ENCODE measurements around the gene PAIP2B. TPM values are rescaled to one million over a fixed set of nuclear protein-coding genes. Genes with fewer than 3 reads are reported as not detected.
"Not testable (repeated sequence)": the region's sequence is repeated elsewhere in the genome, so short reads cannot be mapped to it uniquely, and the experiment has no call there.

The PAIP2B gene
- total RNA-seq, 2 experiments from 2014 or later, result 2.3 to 3.0 TPM

GRCh38 chr2:71183306-71184115 is 43.4 kb downstream of the PAIP2B start:
- ATAC-seq; H3K9me3 Mint-ChIP-seq (ENCODE audit: low read depth); H3K36me3 Mint-ChIP-seq (ENCODE audit: low read depth); DNase-seq; intact Hi-C loops (cut with DNase I, micrococcal nuclease); H3K27me3 Mint-ChIP-seq; POLR2A ChIA-PET; H3K4me3 Mint-ChIP-seq; H3K4me1 Mint-ChIP-seq: not testable (repeated sequence)
- peak overlapping the region; percentile 6 for H3K27ac Mint-ChIP-seq
- CTCF ChIA-PET, result interaction anchor here (0.6 to 0.7 kb wide), 2 partner anchors 26 to 504 kb away, joined by 3 read pairs; no protein-coding TSS in a partner anchor

GRCh38 chr2:71181316-71181715 is 45.6 kb downstream of the PAIP2B start:
- peaks cover 7% of the 10 kb centered on the region for H3K4me1 Mint-ChIP-seq
- H3K27me3 Mint-ChIP-seq, result no peaks in the 10 kb centered on the region
- DNase-seq (no peak), ATAC-seq (no peak)
- H3K36me3 Mint-ChIP-seq (ENCODE audit: low read depth), result no peaks in the 10 kb centered on the region
- no peaks in the 10 kb centered on the region for H3K9me3 Mint-ChIP-seq (ENCODE audit: low read depth)
- ChIA-PET POLR2A (no interaction called here), CTCF (no interaction called here)
- no peak overlapping the region for H3K4me3 Mint-ChIP-seq
- intact Hi-C loops (cut with DNase I, micrococcal nuclease), result no loop called here
- no peak overlapping the region for H3K27ac Mint-ChIP-seq

GRCh38 chr2:71178836-71179235 is 48.1 kb downstream of the PAIP2B start:
- H3K27me3 Mint-ChIP-seq; H3K9me3 Mint-ChIP-seq (ENCODE audit: low read depth); CTCF ChIA-PET; H3K27ac Mint-ChIP-seq; H3K4me3 Mint-ChIP-seq; DNase-seq; H3K36me3 Mint-ChIP-seq (ENCODE audit: low read depth); POLR2A ChIA-PET; intact Hi-C loops (cut with DNase I, micrococcal nuclease): not testable (repeated sequence)
- ATAC-seq, result peak; percentile 26
- H3K4me1 Mint-ChIP-seq, result peaks cover 12% of the 10 kb centered on the region

GRCh38 chr2:71174207-71174606 is 52.7 kb downstream of the PAIP2B start:
- DNase-seq (no peak), ATAC-seq (no peak)
- no peaks in the 10 kb centered on the region for H3K9me3 Mint-ChIP-seq (ENCODE audit: low read depth)
- no peaks in the 10 kb centered on the region for H3K27me3 Mint-ChIP-seq
- intact Hi-C loops (cut with DNase I, micrococcal nuclease), result no loop called here
- H3K27ac Mint-ChIP-seq, result no peak overlapping the region
- H3K4me1 Mint-ChIP-seq, result peaks cover 8% of the 10 kb centered on the region
- ChIA-PET POLR2A (no interaction called here), CTCF (interaction anchor here (0.6 kb wide), 1 partner anchor 230 kb away, joined by 3 read pairs; no protein-coding TSS in a partner anchor)
- no peaks in the 10 kb centered on the region for H3K36me3 Mint-ChIP-seq (ENCODE audit: low read depth)
- no peak overlapping the region for H3K4me3 Mint-ChIP-seq

- DNase-seq (no peak), ATAC-seq (no peak)
- POLR2A ChIA-PET, result no interaction called here
- no peaks in the 10 kb centered on the region for H3K9me3 Mint-ChIP-seq (ENCODE audit: low read depth)
- H3K4me3 Mint-ChIP-seq, result no peak overlapping the region
- no peaks in the 10 kb centered on the region for H3K36me3 Mint-ChIP-seq (ENCODE audit: low read depth)
- CTCF ChIA-PET, result no interaction called here
- no peak overlapping the region for H3K27ac Mint-ChIP-seq
- H3K4me1 Mint-ChIP-seq, result peaks cover 8% of the 10 kb centered on the region
- no peaks in the 10 kb centered on the region for H3K27me3 Mint-ChIP-seq
- intact Hi-C loops (cut with DNase I, micrococcal nuclease), result no loop called here
Measured at GRCh38 chr2:71173096-71173495, 53.8 kb downstream of the PAIP2B start.

GRCh38 chr2:71166812-71167211 is 60.1 kb downstream of the PAIP2B start:
- no peaks in the 10 kb centered on the region for H3K36me3 Mint-ChIP-seq (ENCODE audit: low read depth)
- intact Hi-C loops (cut with DNase I, micrococcal nuclease), result no loop called here
- no peaks in the 10 kb centered on the region for H3K4me1 Mint-ChIP-seq
- ChIA-PET POLR2A (no interaction called here), CTCF (no interaction called here)
- H3K27me3 Mint-ChIP-seq, result peaks cover 7% of the 10 kb centered on the region
- H3K27ac Mint-ChIP-seq, result no peak overlapping the region
- ATAC-seq (peak; percentile 23), DNase-seq (peak; percentile 29)
- no peak overlapping the region for H3K4me3 Mint-ChIP-seq
- H3K9me3 Mint-ChIP-seq (ENCODE audit: low read depth), result no peaks in the 10 kb centered on the region

- no peak overlapping the region for H3K4me3 Mint-ChIP-seq
- H3K27ac Mint-ChIP-seq, result no peak overlapping the region
- intact Hi-C loops (cut with DNase I, micrococcal nuclease), result loop anchor here (1.0 to 5.0 kb wide), 4 partner anchors 110 to 353 kb away; no protein-coding TSS in a partner anchor
- H3K36me3 Mint-ChIP-seq (ENCODE audit: low read depth), result no peaks in the 10 kb centered on the region
- peak; percentile 80 for DNase-seq
- ATAC-seq, result peak; percentile 78
- ChIA-PET CTCF (interaction anchor here (0.5 to 2.1 kb wide), 6 partner anchors 13 to 355 kb away, joined by 3 to 8 read pairs (median 3); no protein-coding TSS in a partner anchor), POLR2A (no interaction called here)
- peaks cover 4% of the 10 kb centered on the region for H3K4me1 Mint-ChIP-seq
- peaks cover 3% of the 10 kb centered on the region for H3K27me3 Mint-ChIP-seq
- no peaks in the 10 kb centered on the region for H3K9me3 Mint-ChIP-seq (ENCODE audit: low read depth)
Measured at GRCh38 chr2:71157124-71157793, 69.6 kb downstream of the PAIP2B start.

GRCh38 chr2:71156573-71156972 is 70.3 kb downstream of the PAIP2B start:
- POLR2A ChIA-PET, result no interaction called here

GRCh38 chr2:71155846-71156245 is 71.1 kb downstream of the PAIP2B start:
- H3K36me3 Mint-ChIP-seq (ENCODE audit: low read depth), result no peaks in the 10 kb centered on the region
- DNase-seq, result no peak
- no peaks in the 10 kb centered on the region for H3K9me3 Mint-ChIP-seq (ENCODE audit: low read depth)
- no peak for ATAC-seq
- ChIA-PET POLR2A (no interaction called here), CTCF (interaction anchor here (0.7 to 2.1 kb wide), 2 partner anchors 55 to 355 kb away, joined by 3 to 8 read pairs; no protein-coding TSS in a partner anchor)
- peaks cover 4% of the 10 kb centered on the region for H3K4me1 Mint-ChIP-seq
- intact Hi-C loops (cut with DNase I, micrococcal nuclease), result loop anchor here (5.0 kb wide), 3 partner anchors 109 to 141 kb away; no protein-coding TSS in a partner anchor
- H3K27me3 Mint-ChIP-seq, result peaks cover 3% of the 10 kb centered on the region
- H3K27ac Mint-ChIP-seq, result no peak overlapping the region
- no peak overlapping the region for H3K4me3 Mint-ChIP-seq

More at GRCh38 chr2:71156573-71156972, 70.3 kb downstream of the PAIP2B start:
- CTCF ChIA-PET, result interaction anchor here (0.8 to 2.1 kb wide), 2 partner anchors 56 to 355 kb away, joined by 3 to 8 read pairs; no protein-coding TSS in a partner anchor
- H3K36me3 Mint-ChIP-seq (ENCODE audit: low read depth), result no peaks in the 10 kb centered on the region
- ATAC-seq, result no peak
- no peaks in the 10 kb centered on the region for H3K9me3 Mint-ChIP-seq (ENCODE audit: low read depth)
- DNase-seq, result no peak
- H3K27me3 Mint-ChIP-seq, result peaks cover 3% of the 10 kb centered on the region
- intact Hi-C loops (cut with DNase I, micrococcal nuclease), result loop anchor here (5.0 kb wide), 3 partner anchors 109 to 141 kb away; no protein-coding TSS in a partner anchor
- H3K4me1 Mint-ChIP-seq, result peaks cover 4% of the 10 kb centered on the region
- H3K4me3 Mint-ChIP-seq, result no peak overlapping the region
- no peak overlapping the region for H3K27ac Mint-ChIP-seq

GRCh38 chr2:71154798-71155197 is 72.1 kb downstream of the PAIP2B start:
- H3K27me3 Mint-ChIP-seq, result peaks cover 3% of the 10 kb centered on the region
- peaks cover 4% of the 10 kb centered on the region for H3K4me1 Mint-ChIP-seq
- DNase-seq, result peak; percentile 60
- H3K4me3 Mint-ChIP-seq, result no peak overlapping the region
- H3K36me3 Mint-ChIP-seq (ENCODE audit: low read depth), result peaks cover 4% of the 10 kb centered on the region
- peak; percentile 82 for ATAC-seq
- intact Hi-C loops (cut with DNase I, micrococcal nuclease), result loop anchor here (1.0 to 5.0 kb wide), 5 partner anchors 105 to 143 kb away; no protein-coding TSS in a partner anchor
- H3K27ac Mint-ChIP-seq, result no peak overlapping the region
- ChIA-PET POLR2A (interaction anchor here (0.6 kb wide), 1 partner anchor 143 kb away, joined by 3 read pairs; no protein-coding TSS in a partner anchor), CTCF (interaction anchor here (0.7 to 1.4 kb wide), 3 partner anchors 24 to 264 kb away, joined by 3 to 5 read pairs (median 3); partner anchors contain the start of gene MPHOSPH10)
- no peaks in the 10 kb centered on the region for H3K9me3 Mint-ChIP-seq (ENCODE audit: low read depth)

GRCh38 chr2:71154279-71154678 is 72.6 kb downstream of the PAIP2B start:
- intact Hi-C loops (cut with DNase I, micrococcal nuclease), result loop anchor here in 1 of 2 experiments (1.0 to 5.0 kb wide), 2 partner anchors 105 to 132 kb away; no protein-coding TSS in a partner anchor
- Mint-ChIP-seq H3K9me3 (ENCODE audit: low read depth) (no peaks in the 10 kb centered on the region), H3K36me3 (ENCODE audit: low read depth) (peaks cover 8% of the 10 kb centered on the region), H3K27ac (no peak overlapping the region), H3K27me3 (peaks cover 3% of the 10 kb centered on the region), H3K4me1 (peaks cover 4% of the 10 kb centered on the region), H3K4me3 (no peak overlapping the region)
- ChIA-PET CTCF (interaction anchor here (0.7 to 1.4 kb wide), 3 partner anchors 23 to 265 kb away, joined by 3 to 5 read pairs (median 3); partner anchors contain the start of gene MPHOSPH10), POLR2A (interaction anchor here (0.6 kb wide), 1 partner anchor 144 kb away, joined by 3 read pairs; no protein-coding TSS in a partner anchor)
- no peak for ATAC-seq
- no peak for DNase-seq

Data from activated CD4-positive, alpha-beta T cell treated with anti-CD3 and anti-CD28 coated beads for 36 hours (primary cell).